ENCODE results near the gene POMP.

GRCh38 chr13:28685892-28686291, 27.0 kb downstream of the POMP start:
- TF ChIP-seq CTCF (conservative IDR thresholded peaks at IDR 0.05; ENCODE audit: low read length) (no peak), EZH2phosphoT487 (IDR thresholded peaks at IDR 0.05; ENCODE audit: borderline replicate concordance, low read depth, low read length) (no peak)
